ENCODE results near the gene RPH3AL.
"Not testable (repeated sequence)": the region's sequence is repeated elsewhere in the genome, so short reads cannot be mapped to it uniquely, and the experiment has no call there.

Gene RPH3AL

DNA sequence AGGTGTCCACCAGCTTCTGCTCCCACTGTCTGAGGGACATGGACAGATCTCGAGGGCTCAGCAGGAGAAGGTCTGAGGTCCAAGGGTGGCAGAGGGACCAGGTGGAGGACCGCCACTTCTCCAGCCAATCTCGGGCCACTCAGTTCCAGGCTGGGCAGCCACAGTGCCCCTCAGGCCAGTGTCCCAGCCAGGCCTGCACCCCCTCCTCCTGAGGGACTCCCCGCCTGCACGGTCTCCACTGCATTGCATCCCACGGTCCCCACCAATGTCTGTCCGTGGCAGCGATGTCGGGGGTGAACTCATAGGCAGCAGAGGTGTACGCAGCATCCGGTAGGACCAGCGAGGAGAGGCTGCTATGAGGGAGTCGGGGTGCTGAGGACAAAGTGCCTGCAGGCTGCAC, 107.0 kb downstream of the RPH3AL start:
- DNase-seq (ENCODE audit: insufficient read length, low spot score): no peak
- TF ChIP-seq CTCF (IDR thresholded peaks at IDR 0.05; ENCODE audit: insufficient read depth, missing control alignments): no peak
- FAIRE-seq: no peak

- no peak for TF ChIP-seq CTCF (IDR thresholded peaks at IDR 0.05; ENCODE audit: insufficient read depth, missing control alignments)
- DNase-seq (ENCODE audit: insufficient read length, low spot score) (no peak), FAIRE-seq (no peak)
Observed at GRCh38 chr17:245020-245419, 107.6 kb downstream of the RPH3AL start.

DNA sequence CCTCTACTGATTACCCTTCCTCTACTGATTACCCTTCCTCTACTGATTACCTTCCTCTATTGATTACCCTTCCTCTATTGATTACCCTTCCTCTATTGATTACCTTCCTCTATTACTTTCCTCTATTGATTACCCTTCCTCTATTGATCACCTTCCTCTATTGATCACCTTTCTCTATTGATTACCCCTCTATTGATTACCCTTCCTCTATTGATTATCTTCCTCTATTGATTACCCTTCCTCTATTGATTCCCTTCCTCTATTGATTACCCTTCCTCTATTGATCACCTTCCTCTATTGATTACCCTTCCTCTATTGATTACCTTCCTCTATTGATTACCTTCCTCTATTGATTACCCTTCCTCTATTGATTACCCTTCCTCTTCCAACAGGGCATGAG, 108.7 kb downstream of the RPH3AL start:
- FAIRE-seq: not testable (repeated sequence)

GRCh38 chr17:238964-239259, 113.7 kb downstream of the RPH3AL start:
- TF ChIP-seq CTCF (IDR thresholded peaks at IDR 0.05; ENCODE audit: insufficient read depth, missing control alignments): no peak
- DNase-seq (ENCODE audit: insufficient read length, low spot score) (no peak), FAIRE-seq (no peak)

More for the DNA sequence above, 108.7 kb downstream of the RPH3AL start:
- DNase-seq (ENCODE audit: insufficient read length, low spot score): not testable (repeated sequence)

DNA sequence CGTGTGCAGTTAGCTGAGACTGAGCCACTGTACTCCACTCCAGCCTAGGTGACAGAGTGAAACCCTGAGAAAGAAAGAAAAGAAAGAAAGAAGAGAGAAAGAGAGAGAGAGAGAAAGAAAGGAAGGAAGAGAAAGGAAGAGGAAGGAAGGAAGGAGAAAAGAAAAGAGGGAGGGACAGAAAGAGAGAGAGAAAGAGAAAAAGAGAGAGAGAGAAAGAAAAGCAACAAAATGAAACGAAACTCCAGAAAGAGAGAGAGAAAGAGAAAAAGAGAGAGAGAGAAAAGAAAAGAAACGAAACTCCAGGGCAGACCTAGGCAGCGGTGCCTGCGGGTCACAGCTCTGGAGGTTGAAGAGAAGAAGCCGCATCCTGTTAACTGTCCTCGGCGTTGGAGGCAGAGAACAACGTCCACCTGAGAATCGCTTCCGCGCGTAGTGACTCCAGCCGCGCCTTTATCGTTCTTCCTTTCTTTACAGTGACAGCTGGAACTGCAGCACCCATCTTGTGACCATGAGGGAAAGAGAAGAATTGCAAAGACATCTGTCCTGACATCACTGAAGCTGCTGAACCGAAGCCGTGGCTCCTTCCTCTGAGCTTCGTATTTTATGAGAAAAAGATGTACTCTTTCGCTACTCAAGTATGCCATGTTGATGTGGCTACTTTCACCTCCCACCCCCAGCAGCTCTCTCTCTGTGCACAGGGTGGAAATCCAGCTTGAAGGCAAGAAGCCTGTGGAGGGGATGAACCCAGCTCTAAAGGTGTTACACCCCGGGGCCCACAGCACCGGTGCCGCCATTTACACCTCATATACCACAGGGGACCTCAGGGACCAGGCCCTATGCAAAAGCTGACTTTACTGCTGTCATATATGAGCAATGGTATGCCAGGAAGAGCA, 114.3 kb downstream of the RPH3AL start:
- no peak for TF ChIP-seq CTCF (IDR thresholded peaks at IDR 0.05; ENCODE audit: insufficient read depth, missing control alignments)
- DNase-seq (ENCODE audit: insufficient read length, low spot score): no peak
- no peak for FAIRE-seq

GRCh38 chr17:237406-237955, 115.1 kb downstream of the RPH3AL start:
- no peak for TF ChIP-seq CTCF (IDR thresholded peaks at IDR 0.05; ENCODE audit: insufficient read depth, missing control alignments)
- DNase-seq (ENCODE audit: insufficient read length, low spot score): no peak
- FAIRE-seq: no peak

DNA sequence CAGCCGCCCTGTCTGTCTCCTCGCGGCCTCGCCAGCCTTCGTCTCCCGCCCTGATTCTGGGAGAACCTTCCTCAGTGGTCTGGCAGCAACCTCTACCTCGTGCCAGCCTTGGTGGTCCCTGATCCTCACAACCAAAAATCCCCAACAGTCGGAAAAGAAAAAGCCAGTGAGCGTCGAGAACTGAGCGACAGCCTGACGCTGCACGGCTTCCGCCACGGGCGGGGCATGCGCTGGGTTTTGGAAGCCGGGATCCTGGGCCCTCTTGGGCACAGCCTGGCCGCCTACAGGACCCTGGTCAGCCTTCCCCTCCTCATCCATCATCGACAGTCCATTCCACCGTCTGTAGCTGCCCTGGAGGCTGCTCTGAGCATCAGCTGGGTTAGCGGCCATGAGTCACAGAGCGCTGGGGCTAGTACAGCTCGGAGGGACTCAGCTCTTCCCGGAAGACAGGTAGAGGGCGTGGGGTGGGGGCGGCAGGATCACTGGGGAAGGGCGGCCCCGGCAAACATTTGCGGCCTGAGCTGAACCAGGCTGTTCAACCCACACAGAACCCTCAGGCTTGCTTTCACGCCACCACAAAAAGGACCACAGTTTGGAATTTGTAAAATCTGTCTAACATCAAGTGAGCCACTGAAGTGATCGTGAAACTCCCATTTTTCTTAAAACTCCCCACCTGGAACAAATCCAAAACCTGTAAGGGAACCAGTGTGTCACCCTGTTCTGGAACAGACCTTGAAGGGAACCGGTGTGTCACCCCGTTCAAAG, 115.8 kb downstream of the RPH3AL start:
- FAIRE-seq (no peak), DNase-seq (ENCODE audit: insufficient read length, low spot score) (no peak)
- TF ChIP-seq CTCF (IDR thresholded peaks at IDR 0.05; ENCODE audit: insufficient read depth, missing control alignments): no peak
